Inflammatory macrophage treated with lipopolysaccharide for 4 hours (primary cell): ENCODE measurements around the gene PTPRG.

Experiments used
- DNase-seq: peaks from one replicate; pipeline ENCODE4 v3.0.0-alpha.2; 2020

Gene PTPRG

GRCh38 chr3:61875976-61876671 is 314.8 kb downstream of the PTPRG start:
- DNase-seq = no peak

DNA sequence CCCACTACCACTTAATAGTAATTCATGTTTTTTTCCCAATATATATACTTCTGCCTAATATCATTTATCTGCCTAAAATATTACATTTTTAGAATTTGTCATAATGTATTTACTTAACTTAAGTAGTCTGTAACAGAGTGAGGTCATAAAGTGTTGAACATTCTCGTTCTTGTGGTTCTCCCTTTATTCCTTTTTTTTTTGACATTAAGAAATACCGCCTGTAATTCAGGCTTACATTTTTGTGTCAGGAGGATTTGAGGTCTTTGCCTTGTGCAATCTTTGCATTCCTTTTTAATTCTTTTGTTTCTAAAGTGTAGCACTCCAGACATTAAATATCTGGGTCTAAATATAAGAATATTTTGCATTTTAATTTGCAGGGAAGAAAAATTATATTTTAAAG is 315.4 kb downstream of the PTPRG start:
- no peak for DNase-seq

GRCh38 chr3:61877359-61878138 is 316.2 kb downstream of the PTPRG start:
- no peak for DNase-seq

GRCh38 chr3:61882253-61882652 is 320.9 kb downstream of the PTPRG start:
- no peak for DNase-seq

DNA sequence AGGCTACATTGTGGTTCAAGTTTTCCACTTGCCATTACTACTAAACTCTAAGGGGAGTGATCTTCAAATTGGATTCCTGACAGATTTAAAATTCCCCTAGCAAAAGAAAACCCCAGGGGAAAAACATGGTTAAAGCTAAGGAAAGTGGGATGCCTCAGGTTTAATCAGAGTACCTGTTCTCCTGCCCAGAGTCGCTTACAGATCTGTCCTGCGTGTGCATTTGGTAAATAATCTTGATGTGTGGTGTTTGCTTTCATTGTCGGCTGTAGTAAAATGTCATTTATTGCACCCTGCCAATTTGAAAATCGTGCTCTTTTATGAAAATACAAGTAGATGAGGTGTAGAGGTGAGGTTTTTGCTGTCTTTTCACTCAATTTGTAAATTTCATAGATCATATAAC is 323.4 kb downstream of the PTPRG start:
- DNase-seq = no peak

- DNase-seq = no peak
These were observed 324.0 kb downstream of the PTPRG start for GRCh38 chr3:61885414-61885813.

DNA sequence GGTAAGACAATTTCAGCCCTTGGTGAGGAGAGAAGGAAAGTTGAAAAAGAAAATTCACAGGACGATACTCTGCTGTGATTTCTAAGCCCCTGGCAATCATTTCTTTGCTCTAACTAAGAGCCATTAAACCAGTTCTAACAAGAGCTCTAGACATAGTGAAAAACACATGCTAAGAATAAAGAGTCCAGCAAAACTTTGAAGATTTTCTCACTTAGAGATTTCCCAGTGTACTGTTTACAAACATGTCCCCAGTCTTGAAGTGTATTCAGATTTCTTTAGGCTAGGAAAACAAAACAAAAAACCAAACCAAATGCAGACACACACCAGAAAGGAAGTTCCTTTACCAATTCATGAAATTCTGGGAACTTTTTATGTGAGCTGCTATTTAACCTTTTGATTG is 325.8 kb downstream of the PTPRG start:
- no peak for DNase-seq

DNA sequence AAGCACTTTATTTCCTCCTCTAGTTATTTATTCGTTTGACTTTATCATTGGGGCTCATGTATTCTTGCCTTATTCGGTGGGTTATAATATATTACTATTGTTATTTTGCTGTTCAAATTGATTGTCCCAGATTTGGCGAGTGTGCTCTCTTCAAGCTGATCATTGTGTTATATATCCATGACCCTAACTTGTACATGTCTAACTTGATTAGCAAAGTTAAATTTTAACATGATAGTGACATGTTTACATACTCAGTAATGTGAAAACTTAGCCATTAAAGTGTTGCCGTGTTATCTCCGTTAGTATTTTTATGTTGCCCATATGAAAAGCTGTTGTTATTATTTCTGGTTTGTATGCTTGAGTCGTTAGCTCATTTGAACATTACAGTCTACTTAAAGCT is 327.9 kb downstream of the PTPRG start:
- DNase-seq = no peak

DNA sequence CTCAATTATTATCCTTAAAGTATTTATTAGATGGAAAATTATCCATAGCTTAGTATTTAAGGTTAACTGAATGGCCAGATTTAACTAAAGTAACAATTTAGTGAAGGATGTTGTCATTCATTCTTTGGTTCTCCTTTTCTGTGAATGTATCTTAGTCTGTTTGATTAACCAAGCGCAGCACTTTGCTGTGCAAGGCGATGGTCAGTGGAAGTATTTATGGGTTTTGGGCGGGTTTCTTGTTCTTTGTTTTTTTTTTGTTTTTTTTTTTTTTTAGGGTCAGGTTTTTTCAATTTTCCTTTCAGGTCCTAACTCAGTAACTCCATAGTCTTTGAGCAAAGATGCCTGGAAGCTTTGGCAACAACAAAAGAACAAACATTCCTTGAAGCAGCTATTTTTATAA is 328.8 kb downstream of the PTPRG start:
- DNase-seq = no peak

DNA sequence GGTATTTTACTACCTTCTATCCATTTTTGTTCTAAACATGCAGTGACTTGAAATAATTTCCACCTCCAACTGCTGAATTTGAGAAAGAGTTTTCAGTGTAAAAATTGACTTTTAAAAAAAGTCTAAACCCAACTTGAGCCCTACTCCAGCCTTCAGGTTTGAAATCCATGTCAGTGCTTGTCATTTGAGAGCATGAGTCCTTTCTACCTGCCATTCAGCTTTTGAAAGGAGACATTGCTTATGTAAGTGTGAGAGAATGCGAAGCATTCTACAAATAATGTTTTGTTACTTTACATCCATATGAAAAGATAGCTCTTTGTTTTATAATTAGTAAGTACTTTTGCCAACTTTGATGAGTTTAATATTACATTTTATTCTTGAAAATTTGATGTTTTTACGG is 329.2 kb downstream of the PTPRG start:
- DNase-seq = no peak

DNA sequence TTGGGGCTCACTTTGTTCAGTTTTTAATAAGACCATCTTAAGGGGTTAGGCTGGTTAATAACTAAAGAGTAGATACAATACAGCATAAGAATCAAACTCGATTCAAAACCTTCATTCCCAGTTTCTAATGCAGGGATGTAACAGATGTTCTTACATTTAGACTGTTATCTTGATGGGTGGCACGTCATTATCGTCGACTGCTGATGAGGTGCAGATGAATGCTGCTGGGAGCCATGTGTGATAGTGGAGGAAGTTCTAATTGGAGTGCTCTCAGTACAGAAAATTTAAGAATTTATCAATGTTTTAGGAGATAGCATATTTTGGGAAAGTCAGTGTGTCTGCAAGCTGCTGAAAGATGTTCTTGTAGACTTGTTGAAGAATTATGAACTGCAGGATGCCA is 331.5 kb downstream of the PTPRG start:
- DNase-seq = no peak

- no peak for DNase-seq
These were observed 332.6 kb downstream of the PTPRG start for GRCh38 chr3:61893840-61894566.

GRCh38 chr3:61894988-61895935 is 333.9 kb downstream of the PTPRG start:
- DNase-seq = no peak

- no peak for DNase-seq
These were observed 334.9 kb downstream of the PTPRG start for GRCh38 chr3:61896251-61896650.

DNA sequence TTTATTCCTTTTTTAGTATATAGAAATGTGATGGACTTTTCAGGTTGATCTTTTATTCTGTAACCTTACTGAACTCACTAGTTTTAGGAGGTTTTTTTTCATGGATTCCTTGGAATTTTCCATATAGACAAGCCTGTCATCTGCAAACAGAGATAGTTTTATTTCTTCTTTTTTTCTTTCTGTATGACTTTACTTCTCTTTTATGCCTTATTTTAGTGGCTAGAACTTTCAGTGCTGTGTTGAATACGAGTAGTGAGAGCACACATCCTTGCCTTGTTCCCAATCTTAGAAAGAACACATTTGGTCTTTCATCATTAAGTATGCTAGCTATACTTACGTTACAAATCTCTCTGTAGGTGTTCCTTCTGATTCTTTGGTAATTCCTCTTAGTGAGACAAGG is 336.5 kb downstream of the PTPRG start:
- no peak for DNase-seq

GRCh38 chr3:61899700-61900462 is 338.5 kb downstream of the PTPRG start:
- DNase-seq = no peak

DNA sequence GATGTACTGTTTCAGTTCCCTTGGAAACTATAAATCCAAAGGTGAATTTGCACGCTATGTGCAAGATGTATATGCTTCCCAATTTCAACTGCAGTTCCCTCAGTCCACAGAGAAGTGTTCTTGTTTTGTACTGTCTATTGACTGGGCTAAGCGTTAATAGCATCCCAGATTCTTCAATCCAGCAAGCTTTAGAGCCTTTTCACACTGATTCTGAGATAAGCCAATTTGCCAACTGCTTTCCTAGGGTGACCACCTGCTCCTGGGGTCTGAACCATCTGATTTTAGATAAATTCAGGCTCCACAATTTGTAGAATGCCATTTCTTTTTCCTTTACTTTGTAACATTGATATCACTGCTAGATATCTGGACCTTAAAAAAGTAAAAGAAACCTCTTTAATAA is 340.1 kb downstream of the PTPRG start:
- no peak for DNase-seq

GRCh38 chr3:61901986-61902385 is 340.6 kb downstream of the PTPRG start:
- no peak for DNase-seq

- no peak for DNase-seq
These were observed 341.7 kb downstream of the PTPRG start for GRCh38 chr3:61903074-61903473.

DNA sequence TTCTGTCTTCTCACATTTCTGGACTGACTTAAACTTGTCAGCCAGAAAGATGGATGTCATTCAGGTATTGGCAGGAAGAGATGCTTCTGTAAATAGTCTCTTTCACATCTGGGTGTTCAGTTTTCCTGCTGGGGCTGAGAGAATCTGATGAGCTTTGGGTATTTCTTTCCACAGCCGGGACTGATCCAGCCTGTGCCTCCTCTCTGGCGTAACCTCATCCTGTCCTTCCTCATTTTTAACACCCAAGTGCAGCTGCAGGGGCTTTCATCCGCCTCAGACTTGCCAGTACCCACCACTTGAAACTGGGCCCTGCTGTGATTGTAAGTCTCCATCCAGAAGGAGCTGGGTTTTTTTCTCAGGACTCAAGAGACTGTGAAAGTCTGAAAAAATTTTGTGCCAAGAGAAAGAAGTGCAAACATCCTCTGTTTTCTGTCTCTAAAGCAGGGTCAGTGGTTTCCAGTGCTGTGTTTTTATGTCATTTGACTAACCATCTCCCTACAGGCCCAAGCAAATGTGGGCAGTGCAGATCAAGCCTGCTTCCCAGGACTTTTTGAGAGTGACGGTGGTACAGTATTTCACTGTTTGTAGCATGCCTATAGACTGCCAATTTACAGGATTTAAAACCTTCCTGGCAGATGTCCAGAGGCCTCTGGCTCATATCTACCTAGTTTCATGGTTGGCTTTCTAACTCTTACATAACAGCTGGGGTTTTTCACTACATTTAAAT is 342.7 kb downstream of the PTPRG start:
- DNase-seq = no peak

- no peak for DNase-seq
These were observed 345.9 kb downstream of the PTPRG start for GRCh38 chr3:61907210-61907795.
